Measurements from ENCODE around the gene RSPH6A. TPM values are rescaled to one million over a fixed set of nuclear protein-coding genes. Genes with fewer than 3 reads are reported as not detected.
A peak's percentile ranks its signal among the peaks of the same experiment; 100 is the strongest.

Gene RSPH6A
- not detected for total RNA-seq

DNA sequence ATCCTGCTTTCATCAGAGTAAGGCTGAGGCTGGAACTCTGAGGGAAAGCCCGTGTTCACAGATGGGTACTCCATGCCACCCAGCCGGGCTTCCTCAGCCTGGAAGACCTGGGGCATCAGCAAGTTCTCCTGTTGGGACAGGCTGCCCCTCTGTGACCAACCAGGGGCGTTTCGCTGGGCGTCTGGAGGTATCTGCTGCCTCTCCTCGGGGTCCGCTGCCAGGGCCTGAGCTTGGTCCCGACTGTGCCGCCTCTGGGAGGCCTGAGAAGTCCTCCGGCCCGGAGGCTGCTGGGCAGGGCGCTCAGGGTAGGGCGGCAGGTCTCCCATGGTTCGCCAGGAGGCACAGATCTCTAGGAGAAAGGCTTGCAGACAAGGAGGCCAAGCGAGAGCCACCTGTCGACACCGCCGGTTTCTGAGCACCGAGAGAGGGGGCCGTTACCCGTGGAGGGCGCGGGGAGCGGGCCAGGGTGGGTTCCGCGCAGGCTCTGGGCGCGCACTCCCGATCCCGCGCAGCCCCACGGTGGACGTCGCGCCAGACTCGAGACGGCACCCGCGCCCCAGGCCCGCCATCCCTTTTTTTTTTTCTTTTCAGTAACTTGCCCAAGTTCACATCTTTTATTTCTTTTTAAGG is at the start of gene RSPH6A:
Gene RSPH6A, minus strand, starts transcription at position 458 of the 630 bp plus-strand sequence. Its CDS starts 132 bp downstream, at position 326.
- TF ChIP-seq POLR2A (IDR thresholded peaks at IDR 0.05): no peak
- TF ChIP-seq, protein P1, sequence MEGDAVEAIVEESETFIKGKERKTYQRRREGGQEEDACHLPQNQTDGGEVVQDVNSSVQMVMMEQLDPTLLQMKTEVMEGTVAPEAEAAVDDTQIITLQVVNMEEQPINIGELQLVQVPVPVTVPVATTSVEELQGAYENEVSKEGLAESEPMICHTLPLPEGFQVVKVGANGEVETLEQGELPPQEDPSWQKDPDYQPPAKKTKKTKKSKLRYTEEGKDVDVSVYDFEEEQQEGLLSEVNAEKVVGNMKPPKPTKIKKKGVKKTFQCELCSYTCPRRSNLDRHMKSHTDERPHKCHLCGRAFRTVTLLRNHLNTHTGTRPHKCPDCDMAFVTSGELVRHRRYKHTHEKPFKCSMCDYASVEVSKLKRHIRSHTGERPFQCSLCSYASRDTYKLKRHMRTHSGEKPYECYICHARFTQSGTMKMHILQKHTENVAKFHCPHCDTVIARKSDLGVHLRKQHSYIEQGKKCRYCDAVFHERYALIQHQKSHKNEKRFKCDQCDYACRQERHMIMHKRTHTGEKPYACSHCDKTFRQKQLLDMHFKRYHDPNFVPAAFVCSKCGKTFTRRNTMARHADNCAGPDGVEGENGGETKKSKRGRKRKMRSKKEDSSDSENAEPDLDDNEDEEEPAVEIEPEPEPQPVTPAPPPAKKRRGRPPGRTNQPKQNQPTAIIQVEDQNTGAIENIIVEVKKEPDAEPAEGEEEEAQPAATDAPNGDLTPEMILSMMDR (IDR thresholded peaks at IDR 0.05): no peak
- intact Hi-C loops (cut with DNase I; ENCODE audit: low total_unique reads): no loop called here
- H3K4me3 ChIP-seq (ENCODE audit: low read depth, poor library complexity, severe bottlenecking): no peak within 1 kb of the TSS
- DNase-seq (ENCODE audit: low spot score in 2 of 2): no peak
- WGBS, 2 donors: 58 to 60% methylated on average over 36 to 39 of the region's 40 CpGs

DNA sequence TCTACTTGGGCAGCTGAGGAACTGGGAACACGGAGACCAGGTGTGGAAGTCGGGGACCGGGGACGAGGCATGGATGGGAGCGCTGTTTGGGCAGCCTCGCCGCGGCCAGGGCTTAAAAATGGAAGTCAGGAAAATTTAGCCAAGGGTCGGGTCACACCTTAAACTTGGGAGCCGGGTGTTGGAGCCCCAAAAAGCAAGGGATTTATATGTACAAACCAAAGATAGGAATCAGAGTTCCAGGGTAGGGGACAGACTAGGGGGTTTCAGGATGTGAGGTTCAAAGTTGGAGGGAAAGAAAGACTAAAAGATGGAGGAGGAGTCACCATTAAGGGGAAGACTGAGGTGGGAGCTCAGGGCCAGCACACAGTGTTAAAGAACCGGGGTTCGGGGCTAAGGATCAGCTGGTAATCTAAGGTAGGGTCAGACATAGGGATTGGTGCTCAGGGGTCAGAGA is 49.5 kb upstream of the RSPH6A start:
- WGBS, 2 donors: 29 to 32% methylated on average over 12 of the region's 12 CpGs
- TF ChIP-seq, protein P1 (IDR thresholded peaks at IDR 0.05): no peak
- no peak for TF ChIP-seq POLR2A (IDR thresholded peaks at IDR 0.05)
- no peak for DNase-seq (ENCODE audit: low spot score in 2 of 2)
- no peak overlapping the region for H3K4me3 ChIP-seq (ENCODE audit: low read depth, poor library complexity, severe bottlenecking)
- intact Hi-C loops (cut with DNase I; ENCODE audit: low total_unique reads): no loop called here

DNA sequence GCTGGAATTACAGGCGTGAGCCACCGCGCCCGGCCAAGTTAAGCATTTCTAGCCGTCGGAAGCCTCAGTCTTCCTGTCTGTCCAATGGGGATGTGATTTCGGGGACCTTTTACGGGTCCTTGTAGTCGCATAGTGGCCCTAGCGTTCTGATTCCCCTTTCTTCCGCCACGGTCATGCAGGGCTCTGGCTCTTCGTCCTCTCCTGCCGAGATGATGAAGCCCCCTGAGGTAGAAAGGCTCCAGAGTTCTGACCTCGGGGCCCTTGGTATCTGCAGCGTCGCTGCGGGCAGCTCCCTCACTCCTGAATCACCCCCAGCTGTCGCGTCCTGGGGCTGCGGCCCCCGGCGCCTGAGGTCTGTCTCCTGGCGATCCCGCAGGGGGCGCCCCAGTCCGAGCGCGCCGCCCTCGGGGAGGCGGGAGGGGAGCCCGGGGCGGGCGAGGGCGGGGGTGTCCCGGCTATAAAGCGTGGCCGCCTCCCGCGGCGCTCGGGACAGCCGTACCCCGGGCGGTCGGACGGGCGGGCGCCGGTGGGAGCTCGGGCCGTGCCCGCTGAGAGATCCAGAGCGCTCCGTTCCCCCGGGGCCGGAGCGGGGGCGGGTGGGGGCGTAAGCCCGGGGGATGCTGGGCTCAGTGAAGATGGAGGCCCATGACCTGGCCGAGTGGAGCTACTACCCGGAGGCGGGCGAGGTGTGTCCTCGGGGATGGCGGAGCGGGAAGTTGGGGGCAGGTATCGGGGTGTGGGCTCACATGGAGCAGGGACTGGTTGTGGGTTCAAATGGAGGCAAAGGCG is 48.9 kb upstream of the RSPH6A start, which contains the start of gene FOXA3:
Gene FOXA3, plus strand, starts transcription at position 487 of the 789 bp plus-strand sequence. Its CDS starts 131 bp downstream, at position 618.
- intact Hi-C loops (cut with DNase I; ENCODE audit: low total_unique reads): no loop called here
- TF ChIP-seq POLR2A (IDR thresholded peaks at IDR 0.05): no peak
- TF ChIP-seq, protein P1 (IDR thresholded peaks at IDR 0.05): no peak
- 5 to 10% methylated on average over 25 to 27 of the region's 71 CpGs for WGBS, 2 donors
- no peak within 1 kb of the TSS for H3K4me3 ChIP-seq (ENCODE audit: low read depth, poor library complexity, severe bottlenecking)
- no peak for DNase-seq (ENCODE audit: low spot score in 2 of 2)

DNA sequence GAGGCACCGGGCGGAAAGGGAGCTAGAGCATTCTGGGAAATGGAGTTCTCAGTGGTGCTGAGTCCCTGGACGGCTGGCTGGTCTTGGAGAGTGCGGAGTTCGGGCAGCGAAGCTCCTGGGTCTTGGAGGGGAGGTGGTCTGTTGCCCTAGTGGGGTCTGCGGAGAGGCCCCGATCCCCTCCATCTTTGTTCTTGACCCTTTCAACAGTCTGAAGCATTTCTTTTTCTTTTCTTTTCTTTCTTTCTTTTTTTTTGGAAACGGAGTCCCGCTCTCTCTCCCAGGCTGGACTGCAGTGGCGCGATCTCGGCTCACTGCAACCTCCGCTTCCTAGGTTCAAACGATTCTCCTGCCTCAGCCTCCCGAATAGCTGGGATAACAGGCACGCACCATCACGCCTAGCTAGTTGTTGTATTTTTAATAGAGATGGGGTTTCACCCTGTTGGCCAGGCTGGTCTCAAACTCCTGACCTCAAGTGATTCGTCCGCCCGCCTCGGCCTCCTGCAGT is 48.3 kb upstream of the RSPH6A start:
- H3K4me3 ChIP-seq (ENCODE audit: low read depth, poor library complexity, severe bottlenecking): no peak overlapping the region
- TF ChIP-seq, protein P1 (IDR thresholded peaks at IDR 0.05): no peak
- no peak for TF ChIP-seq POLR2A (IDR thresholded peaks at IDR 0.05)
- 2 to 6% methylated on average over 20 of the region's 22 CpGs for WGBS, 2 donors
- intact Hi-C loops (cut with DNase I; ENCODE audit: low total_unique reads): no loop called here
- DNase-seq (ENCODE audit: low spot score in 2 of 2): no peak

DNA sequence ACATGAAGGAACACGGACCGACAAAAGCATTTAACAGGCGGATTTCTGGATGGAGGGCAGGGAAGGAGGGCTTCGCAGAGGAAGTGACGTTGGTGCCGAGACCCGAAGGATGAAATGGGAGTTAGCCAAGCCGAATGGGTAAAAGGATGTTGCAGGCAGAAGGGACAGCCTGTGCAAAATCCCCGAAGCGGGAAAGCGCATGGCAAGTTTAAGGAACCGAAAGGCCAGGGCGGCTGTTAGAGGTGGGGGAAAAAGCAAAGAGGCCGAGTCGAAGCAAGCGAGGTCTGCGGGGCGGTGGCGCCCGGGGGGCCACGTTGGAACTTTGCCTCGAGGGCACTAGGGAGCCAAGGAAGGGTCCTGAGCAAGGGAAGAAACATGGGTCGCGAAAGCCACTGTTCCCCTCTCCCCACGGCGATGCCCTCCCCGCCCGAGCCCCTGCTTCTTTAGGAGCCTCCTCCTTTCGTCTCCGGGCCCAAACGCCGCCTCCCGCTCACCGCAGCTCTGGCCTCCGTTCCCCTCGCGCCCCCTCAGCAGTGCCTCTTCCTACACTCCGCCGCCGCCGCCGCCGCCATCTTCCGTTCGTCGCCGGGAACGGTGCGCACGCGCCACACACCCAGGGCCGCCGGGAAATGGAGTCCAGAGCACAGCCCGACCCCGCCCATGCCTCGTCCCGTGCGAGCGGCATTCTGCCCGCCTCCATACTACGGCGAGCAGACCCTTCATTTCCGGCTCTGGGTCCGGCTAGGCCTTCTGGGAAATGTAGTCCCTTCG is 47.6 kb upstream of the RSPH6A start, which contains the start of gene SYMPK:
Gene SYMPK, minus strand, starts transcription at position 584 of the 771 bp plus-strand sequence. CDS start 8,652 bp downstream, outside the sequence.
- intact Hi-C loops (cut with DNase I; ENCODE audit: low total_unique reads): no loop called here
- TF ChIP-seq, protein P1 (IDR thresholded peaks at IDR 0.05): no peak
- peak in 1 of 2 donors; percentile 35 for TF ChIP-seq POLR2A (IDR thresholded peaks at IDR 0.05)
- DNase-seq (ENCODE audit: low spot score in 2 of 2): peak; percentile 99 to 100
- 0% methylated on average over 59 to 62 of the region's 65 CpGs for WGBS, 2 donors
- H3K4me3 ChIP-seq (ENCODE audit: low read depth, poor library complexity, severe bottlenecking): peak within 1 kb of the TSS; percentile 91

Data from lower leg skin (tissue), 4 donors.